SHP77 (cell line): ENCODE results near the gene MATN1.

Experiments used
- DNase-seq, 2 experiments: peaks; one replicate each; lab custom pipeline; 2025; lab: John Stamatoyannopoulos, UW

Gene MATN1

DNA sequence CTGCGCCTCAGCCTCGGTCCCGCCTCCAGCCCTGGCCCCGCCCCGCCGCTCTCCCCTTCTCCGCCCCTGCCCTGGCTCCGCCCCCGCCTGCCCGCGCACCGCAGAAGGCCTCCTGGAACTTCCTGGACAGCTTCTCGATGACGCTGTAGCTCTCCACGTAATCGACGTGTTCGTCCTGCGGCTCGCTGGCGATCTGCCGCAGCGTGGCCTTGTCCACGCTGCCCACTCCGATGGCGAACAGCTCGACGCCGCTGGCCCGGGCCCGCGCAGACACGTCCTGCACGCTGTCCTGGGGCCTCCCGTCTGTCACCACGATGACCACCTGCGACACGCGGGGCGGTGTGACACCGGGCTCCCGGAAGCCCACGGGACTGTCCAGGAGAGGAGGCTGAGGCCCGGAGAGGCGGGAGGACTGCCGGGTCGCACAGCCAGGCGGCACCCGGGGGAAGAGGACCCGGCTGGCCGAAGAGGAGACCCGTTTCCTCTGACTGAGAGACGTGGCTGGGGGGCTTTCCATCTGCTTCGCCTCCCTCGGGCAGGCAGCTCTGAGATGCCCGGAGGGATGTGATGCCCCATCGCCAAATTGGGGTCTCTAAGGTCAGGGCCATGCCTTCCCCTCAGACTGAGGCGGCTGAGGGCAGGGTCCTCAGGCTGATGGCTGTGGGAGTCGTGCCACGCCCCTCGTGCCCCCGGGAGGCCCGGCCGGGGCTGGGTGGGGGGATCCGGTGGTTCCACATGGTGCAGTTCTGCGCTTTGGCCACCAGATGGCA is 4.6 kb downstream of the MATN1 start:
- peak; percentile 93 to 97 for DNase-seq

- DNase-seq = peak; percentile 99 to 100
These were observed 5.2 kb downstream of the MATN1 start for GRCh38 chr1:30718091-30718635.

DNA sequence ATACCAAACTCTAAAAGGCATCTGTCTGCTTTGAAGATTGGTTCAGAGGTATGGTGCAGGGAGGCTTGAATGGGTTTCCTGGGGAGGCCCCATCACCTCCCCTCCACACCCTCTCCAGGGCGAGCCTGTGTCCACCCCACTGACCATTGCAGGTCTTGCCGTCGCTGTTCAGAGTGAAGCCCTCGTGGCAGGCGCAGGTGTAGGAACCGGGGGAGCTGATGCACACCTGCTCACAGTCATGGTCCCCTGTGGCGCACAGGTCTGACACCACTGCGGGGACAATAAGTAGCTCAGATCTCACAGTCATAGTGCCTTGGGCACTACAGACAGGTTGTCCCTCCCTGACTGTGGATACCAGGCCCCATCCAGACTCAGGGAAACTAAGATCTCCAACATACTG is 6.7 kb downstream of the MATN1 start:
- no peak for DNase-seq

DNA sequence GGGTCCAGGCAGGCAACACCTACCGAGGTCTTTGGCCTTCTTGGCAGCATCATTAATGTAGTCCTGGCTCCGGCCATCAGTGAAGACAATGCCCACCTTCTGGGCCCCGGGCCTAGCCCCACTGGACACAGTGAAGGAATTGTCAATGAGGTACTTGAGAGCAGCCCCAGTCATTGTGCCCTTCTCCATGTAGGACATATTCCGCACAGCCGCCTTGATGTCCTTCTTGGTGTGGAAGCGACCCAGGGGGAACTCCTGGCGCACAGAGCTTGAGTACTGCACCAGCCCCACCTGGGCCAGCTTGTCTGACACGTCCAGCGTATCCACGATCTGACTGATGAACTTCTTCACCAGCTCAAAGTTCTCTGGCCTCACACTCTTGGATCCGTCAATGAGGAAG is 7.5 kb downstream of the MATN1 start:
- no peak for DNase-seq

- DNase-seq = no peak
These were observed 8.2 kb downstream of the MATN1 start for GRCh38 chr1:30715216-30715615.

DNA sequence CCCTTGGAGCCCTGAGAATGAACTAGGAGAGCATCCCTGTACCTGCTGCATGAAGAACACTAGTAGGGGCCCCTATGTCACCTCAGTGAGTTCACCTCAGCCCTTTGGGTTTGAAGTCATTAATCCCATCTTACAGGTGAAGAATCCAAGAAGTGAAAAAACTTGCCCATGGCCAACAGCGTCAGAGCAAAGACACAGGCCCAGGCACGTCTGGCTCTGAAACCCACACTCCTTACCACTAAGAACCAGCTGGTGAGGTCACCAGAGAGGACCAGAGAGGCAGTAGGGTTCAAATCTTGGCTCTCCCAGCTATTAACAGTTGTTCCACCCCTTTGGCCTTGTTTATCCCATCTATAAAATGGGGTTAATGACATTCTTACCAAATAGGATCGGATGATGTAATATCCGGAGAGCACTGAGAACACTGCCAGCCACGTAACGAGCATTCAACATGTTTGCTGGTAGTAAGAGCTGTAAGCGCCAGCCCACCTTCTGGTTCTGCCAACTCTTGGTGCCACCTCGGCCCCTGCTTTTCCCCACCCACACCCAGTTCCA is 8.8 kb downstream of the MATN1 start:
- no peak for DNase-seq

GRCh38 chr1:30714025-30714424 is 9.4 kb downstream of the MATN1 start:
- DNase-seq = no peak

GRCh38 chr1:30713311-30713710 is 10.1 kb downstream of the MATN1 start:
- DNase-seq = no peak

- DNase-seq = no peak
These were observed 10.8 kb downstream of the MATN1 start for GRCh38 chr1:30712583-30712982.

DNA sequence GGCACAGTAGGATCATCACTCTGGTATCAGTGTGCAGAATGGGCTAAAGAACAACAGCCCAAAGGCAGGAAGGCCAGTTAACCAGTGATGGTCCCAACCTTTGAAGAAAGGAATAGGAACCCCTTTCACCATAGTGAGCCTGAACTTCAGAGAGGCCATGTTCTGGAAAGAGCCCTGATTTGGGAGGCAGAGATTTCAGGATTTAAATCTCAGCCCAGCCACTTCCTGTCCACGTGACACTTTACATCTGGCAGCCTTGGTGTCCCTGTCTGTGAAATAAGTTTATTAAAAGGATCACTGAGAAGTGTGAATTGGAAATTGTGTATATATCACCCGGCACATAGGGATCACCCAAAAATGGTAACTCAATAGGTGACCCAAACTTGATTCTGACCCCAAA is 13.0 kb downstream of the MATN1 start:
- no peak for DNase-seq

DNA sequence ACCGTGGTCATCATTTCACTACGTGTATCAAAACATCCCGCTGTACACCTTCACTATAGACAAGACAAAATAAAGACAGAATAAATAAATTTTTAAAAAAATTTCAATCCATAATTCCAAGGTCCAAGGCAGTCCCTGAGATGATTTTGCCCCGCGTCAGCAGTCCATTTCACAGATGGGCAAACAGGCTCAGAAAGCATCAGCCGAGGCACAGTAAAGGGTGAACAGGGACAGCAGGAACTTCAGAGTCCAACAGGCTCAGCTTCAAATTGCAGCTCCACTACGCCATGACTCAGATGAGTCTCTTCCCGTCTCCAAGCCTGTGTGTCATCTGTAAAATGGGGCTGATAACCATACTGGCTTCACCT is 15.0 kb downstream of the MATN1 start:
- DNase-seq = no peak

- DNase-seq = peak; percentile 89 to 90
These were observed 15.7 kb downstream of the MATN1 start for GRCh38 chr1:30707412-30708360.

DNA sequence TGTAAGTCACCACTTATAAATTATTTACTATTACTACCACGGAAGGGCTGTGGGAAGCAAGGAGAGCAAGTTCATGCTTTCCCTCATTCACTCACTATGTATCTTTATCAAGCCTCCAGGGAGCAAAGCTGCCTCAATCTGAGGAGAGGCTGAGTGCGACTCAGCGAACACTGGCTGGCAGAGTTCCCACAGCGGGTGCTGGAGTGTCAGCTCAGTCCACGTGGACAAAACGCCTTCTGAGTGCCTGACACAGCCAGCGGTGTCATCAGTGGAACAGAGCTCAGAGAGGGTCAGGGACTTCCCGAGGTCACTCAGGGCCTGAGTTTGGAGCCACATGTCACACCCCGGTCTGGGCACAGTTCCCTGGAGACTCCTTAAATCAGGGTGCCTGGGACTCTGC is 16.9 kb downstream of the MATN1 start:
- peak; percentile 43 to 67 for DNase-seq

- peak in 1 of 2 experiments; percentile 41 for DNase-seq
These were observed 17.7 kb downstream of the MATN1 start for GRCh38 chr1:30705698-30706097.

DNA sequence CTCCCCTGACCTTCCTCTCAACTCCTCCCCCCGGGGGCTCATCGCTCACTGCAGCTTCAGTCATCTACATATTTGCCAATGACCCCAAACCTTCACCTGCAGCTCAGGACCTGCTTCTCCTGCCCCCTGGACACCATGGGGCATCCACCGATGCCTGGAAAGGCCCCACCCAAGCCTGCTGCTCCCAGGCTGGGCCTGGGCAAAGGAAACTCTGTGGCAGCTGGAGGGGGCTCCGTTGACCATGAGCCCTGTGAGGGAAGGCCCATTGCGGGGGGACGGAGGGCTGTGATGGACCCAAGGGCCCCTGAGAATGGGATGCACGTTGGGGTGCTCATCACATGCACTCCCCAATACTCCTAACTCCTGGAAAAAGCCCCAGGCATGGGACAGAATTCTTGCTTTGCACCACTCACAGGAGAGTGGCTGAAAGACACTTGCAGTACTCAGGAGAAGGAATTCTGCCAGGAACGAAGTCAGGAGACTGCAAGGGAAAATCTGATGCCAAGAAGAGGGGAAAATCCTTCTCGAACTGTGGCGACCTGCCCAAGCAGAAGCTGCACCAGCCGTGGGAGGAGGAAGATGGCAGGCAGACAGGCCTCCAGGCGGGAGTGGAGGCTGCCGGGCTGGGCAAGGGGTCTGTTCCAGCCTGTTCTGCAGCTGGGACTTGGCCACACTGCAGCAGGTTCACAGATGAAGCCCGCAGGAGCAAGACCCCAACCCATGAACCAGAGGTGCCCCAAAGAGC is 18.4 kb downstream of the MATN1 start:
- no peak for DNase-seq

DNA sequence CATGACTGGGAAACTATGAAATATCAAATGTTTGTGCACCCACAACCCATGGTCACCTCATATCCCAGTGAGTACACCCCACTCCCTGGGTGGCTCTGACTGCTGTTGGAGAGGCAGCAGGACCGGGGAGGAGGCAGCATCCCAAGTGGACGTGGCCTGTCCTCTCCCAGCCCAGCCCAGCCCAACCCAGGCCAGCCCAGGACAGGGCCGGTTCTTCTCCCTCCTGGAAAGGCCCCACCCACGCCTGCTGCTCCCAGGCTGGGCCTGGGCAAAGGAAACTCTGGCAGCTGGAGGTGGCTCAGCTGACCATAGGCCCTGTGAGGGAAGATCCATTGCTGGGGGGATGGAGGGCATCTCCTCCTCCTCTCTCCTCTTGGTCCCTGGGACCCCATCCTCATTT is 19.1 kb downstream of the MATN1 start:
- no peak for DNase-seq

DNA sequence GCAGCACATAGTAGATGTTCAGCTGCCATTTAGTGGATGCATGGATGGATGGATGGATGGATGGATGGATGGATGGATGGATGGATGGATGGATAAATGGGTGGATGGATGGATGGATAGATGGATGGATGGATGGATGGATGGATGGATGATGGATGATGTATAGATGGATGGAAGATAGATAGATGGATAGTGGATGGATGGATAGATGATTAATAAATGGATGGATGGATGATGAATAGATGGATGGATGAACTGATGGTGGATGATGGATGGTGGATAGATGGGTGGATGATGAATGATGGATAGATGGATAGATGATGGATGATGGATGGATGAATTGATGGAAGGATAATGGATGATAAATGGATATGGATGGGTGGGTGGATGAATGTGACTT is 20.6 kb downstream of the MATN1 start:
- no peak for DNase-seq

DNA sequence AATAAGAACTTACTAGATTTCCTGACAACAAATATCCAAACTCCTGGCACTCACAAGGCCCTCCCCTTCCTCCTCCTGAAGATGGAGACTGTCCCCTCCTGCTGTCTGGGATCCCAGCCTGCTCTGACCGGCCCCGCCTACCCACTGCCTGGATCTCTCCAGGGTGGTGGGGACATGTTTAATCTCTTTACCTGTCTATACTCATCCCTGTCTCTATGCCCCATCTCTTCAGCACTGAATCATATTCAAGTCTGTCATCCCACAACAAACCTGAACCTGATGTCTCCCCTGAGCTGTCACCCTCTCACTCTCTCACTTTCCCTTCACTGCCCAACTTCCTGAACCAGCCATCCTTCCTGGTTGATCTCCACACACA is 22.1 kb downstream of the MATN1 start:
- DNase-seq = no peak

DNA sequence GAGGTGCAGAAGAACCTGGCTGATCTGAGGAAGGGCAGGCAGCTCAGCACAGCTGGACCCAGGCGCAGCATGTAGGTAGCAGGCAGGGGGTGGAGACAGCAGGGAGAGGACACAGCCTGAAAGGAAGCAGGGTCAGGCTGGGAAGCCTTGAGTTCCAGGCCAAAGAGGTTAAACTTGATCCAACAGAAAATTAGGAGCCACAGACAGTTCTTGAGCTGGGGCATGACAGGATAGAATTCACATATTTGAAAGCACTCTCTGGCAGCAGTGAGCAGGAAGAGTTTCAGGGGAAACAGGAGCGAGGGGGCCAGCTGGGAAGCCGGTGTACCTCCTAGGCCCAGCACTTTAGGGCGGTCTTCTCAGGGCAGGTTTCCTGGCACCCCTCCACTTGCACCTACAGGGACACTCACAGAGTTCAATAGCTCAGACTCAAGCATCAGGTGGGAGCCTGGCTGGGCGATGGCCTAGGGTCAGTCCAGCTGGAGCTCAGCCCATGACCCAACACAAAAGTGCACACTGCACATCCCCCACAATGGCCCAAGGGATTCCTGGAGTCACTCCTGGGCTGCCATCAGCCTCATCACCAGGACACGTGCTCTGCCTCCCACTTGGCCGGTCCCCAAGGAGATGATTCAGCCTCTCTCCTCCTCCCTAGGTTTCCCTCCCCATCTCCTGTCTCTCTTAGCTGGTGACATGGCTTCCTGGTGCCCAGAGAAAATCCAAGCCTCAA is 22.7 kb downstream of the MATN1 start:
- no peak for DNase-seq

DNA sequence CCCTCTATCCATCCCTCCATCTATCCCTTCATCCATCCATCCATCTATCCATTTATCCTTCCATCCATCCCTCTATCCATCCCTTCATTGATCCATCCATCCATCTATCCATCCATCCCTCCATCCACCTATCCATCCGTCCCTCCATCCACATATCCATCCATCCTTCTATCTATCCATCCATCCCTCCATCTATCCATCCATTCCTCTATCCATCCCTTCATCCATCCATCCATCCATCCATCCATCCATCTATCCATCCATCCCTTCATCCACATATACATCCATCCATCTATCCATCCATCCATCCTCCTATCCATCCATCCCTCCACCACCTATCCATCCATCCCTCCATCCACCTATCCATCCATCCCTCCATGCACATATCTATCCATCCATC is 23.6 kb downstream of the MATN1 start:
- no peak for DNase-seq

DNA sequence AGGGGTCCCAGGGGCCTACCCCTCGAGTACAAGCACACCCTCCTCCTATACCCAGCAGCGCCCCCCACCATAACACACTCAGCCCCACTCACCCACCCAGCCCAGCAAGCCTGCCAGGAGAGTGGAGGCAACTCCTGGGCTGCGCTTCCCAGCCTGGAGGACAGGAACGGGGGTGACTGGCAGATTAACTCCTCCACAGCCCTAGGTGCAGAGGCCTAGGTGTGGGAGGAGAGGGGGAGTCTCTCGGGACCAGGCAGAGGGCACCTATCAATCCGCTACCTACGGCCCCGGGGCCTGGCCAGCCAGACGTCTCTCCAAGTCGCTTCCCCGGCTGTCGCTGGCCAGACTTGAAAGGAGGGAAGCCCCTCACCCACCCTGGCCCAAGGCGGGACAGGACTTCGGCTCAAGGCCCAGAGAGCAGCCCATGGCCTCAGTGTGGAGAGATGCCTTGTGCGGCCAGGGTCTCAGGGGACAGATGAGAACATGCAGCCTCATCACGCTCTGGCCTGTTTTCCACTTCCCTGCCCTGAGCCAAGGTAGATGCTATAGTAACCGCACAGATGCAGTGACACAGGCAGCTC is 24.9 kb downstream of the MATN1 start:
- DNase-seq = no peak
